GM12878 (cell line): ENCODE data around the gene RCAN1. TPM values are rescaled to one million over a fixed set of nuclear protein-coding genes. Genes with fewer than 3 reads are reported as not detected.

Experiments used
- ATAC-seq: fragments of 200-7000 bp; cut with Tn5 transposase; 3 replicates; pipeline ENCODE4 v1.9.1; 2020; ENCODE audit warnings: mild to moderate bottlenecking, moderate library complexity
- BruUV-seq: library from RNA; stranded (reverse); fragments of 400-500 nt; replicated peaks from 2 replicates; lab custom pipeline; 2021; lab: Mats Ljungman, UMichigan
- CTCF ChIA-PET: fragments of 300-600 bp; sonication (Branson Sonifier 250); formaldehyde crosslinking; extraction: SDS; loops from one replicate; lab custom pipeline; 2021; ENCODE audit warnings: inconsistent platforms; lab: Yijun Ruan, JAX
- POLR2A ChIA-PET: fragments of 350-600 bp; formaldehyde crosslinking; extraction: SDS; loops from one replicate; lab custom pipeline; 2021; ENCODE audit warnings: inconsistent platforms; lab: Charles Lee
- RAD21 ChIA-PET: fragments of 300-600 bp; sonication (Branson Sonifier 250); formaldehyde crosslinking; loops from one replicate; lab custom pipeline; 2023; ENCODE audit warnings: antibody characterized with exemption; ENCODE audit not compliant: unreplicated experiment; lab: Charles Lee
- SMC1A ChIA-PET: fragments of 300-600 bp; sonication (Branson Sonifier 250); formaldehyde crosslinking; loops from one replicate; lab custom pipeline; 2023; ENCODE audit not compliant: unreplicated experiment, uncharacterized antibody; lab: Charles Lee
- DNase-seq: peaks from one replicate; pipeline ENCODE4 v3.0.0-alpha.2; 2011; ENCODE audit warnings: low read depth, low spot score
- FAIRE-seq: peaks from 3 replicates; lab custom pipeline; 2011; peaks lifted over from hg19 to GRCh38; lab: Jason Lieb, UNC
- H2AFZ ChIP-seq: 2 replicates; pipeline ENCODE4 v1.6.0; 2011; ENCODE audit warnings: low read depth, low read length, control low read depth; ENCODE audit not compliant: control insufficient read depth
- H3K27ac ChIP-seq: 2 replicates; pipeline ENCODE4 v1.5.1; 2011; ENCODE audit warnings: control low read depth; ENCODE audit not compliant: control insufficient read depth, insufficient read depth
- H3K27me3 ChIP-seq, 2 experiments: replicated peaks in 1 of 2; 2 replicates each; pipeline versions ENCODE4 v1.6.0 to v1.6.1; 2011; ENCODE audit warnings: low read length in 1 of 2; ENCODE audit not compliant: control insufficient read depth in 2 of 2, insufficient read depth in 2 of 2
- H3K36me3 ChIP-seq, 2 experiments: 2 replicates each; pipeline ENCODE4 v1.5.1; 2011; ENCODE audit warnings: low read length in 1 of 2; ENCODE audit not compliant: control insufficient read depth in 2 of 2, insufficient read depth in 2 of 2
- H3K4me1 ChIP-seq: 2 replicates; pipeline ENCODE4 v1.6.1; 2011; ENCODE audit warnings: mild to moderate bottlenecking, low read length, moderate library complexity, mixed read lengths; ENCODE audit not compliant: control insufficient read depth, insufficient read depth
- H3K4me2 ChIP-seq: 2 replicates; pipeline ENCODE4 v1.6.0; 2011; ENCODE audit warnings: control low read depth; ENCODE audit not compliant: control insufficient read depth, insufficient read depth
- H3K4me3 ChIP-seq: fragments of 200-600 bp; sonication (generic); 2 replicates; pipeline ENCODE4 v1.5.1; 2016
- H3K79me2 ChIP-seq: 2 replicates; pipeline ENCODE4 v1.6.0; 2011; ENCODE audit warnings: low read length; ENCODE audit not compliant: control insufficient read depth, insufficient read depth
- H3K9ac ChIP-seq: 2 replicates; pipeline ENCODE4 v1.8.0; 2011; ENCODE audit warnings: low read length, control low read depth, mixed read lengths; ENCODE audit not compliant: control insufficient read depth, insufficient read depth
- H3K9me3 ChIP-seq: replicated peaks from 3 replicates; pipeline ENCODE4 v1.5.1; 2011; ENCODE audit warnings: mild to moderate bottlenecking, low read length; ENCODE audit not compliant: control insufficient read depth, insufficient read depth
- H4K20me1 ChIP-seq: 2 replicates; pipeline ENCODE4 v1.6.0; 2011; ENCODE audit not compliant: control insufficient read depth, insufficient read depth
- BACH1 ChIP-seq: fragments of 450-650 bp; IDR thresholded peaks from 2 replicates; pipeline ENCODE4 v1.6.1; 2017; ENCODE audit warnings: mild to moderate bottlenecking, borderline replicate concordance
- CBX5 ChIP-seq: sonication (generic); IDR thresholded peaks from 2 replicates; pipeline ENCODE4 v1.6.1; 2016; ENCODE audit warnings: low read depth, moderate library complexity, mild to moderate bottlenecking, inconsistent platforms
- FOXK2 ChIP-seq: fragments of 450-650 bp; IDR thresholded peaks from 2 replicates; pipeline ENCODE4 v1.6.1; 2017; ENCODE audit warnings: mild to moderate bottlenecking, moderate library complexity
- POU2F2 ChIP-seq: IDR thresholded peaks from 3 replicates; pipeline ENCODE4 v1.6.1; 2011; ENCODE audit warnings: low read depth, mild to moderate bottlenecking, low read length, borderline replicate concordance
- RAD21 ChIP-seq: IDR thresholded peaks from 2 replicates; pipeline ENCODE4 v1.6.1; 2011; ENCODE audit warnings: mild to moderate bottlenecking, low read depth, low read length, moderate library complexity; ENCODE audit not compliant: insufficient read depth
- SMARCA5 ChIP-seq: fragments of 450-650 bp; IDR thresholded peaks from 2 replicates; pipeline ENCODE4 v1.6.1; 2017; ENCODE audit warnings: mild to moderate bottlenecking
- SMC3 ChIP-seq: IDR thresholded peaks from 2 replicates; pipeline ENCODE4 v1.6.1; 2011; ENCODE audit warnings: low read length, improper control_type of control experiment, borderline replicate concordance
- WGBS: methylation state at CpG from one replicate; pipeline ENCODE4 v1.1.6; 2016; ENCODE audit warnings: low lambda C conversion rate; ENCODE audit not compliant: insufficient replicate concordance, insufficient coverage; ENCODE audit errors: missing lambda C conversion rate; 5-methylcytosine and 5-hydroxymethylcytosine counted together
- in situ Hi-C: fragments of 300-500 bp; cut with MboI; formaldehyde crosslinking; loops from 9 replicates; pipeline ENCODE4 v1.14.3; 2018; ENCODE audit warnings: mixed read lengths
- intact Hi-C: fragments of 100-400 bp; cut with micrococcal nuclease; formaldehyde crosslinking; loops from one replicate; pipeline ENCODE4 v1.14.2; 2022; ENCODE audit not compliant: unreplicated experiment
- polyA plus RNA-seq, 11 experiments: library from polyadenylated mRNA; depleted of rRNA in 4 of 11; unstranded in 6 of 11; stranded (reverse) in 5 of 11; fragments of >200 nt; fragmentation: Nextera tagmentation in 4 of 11; fragmentation: Illumina TruSeq in 1 of 11; extraction: Ambion mirVana in 4 of 11; extraction: Trizol in 1 of 11; gene quantifications; 1 replicate in 1 of 11; 2 replicates in 10 of 11; pipeline versions ENCODE4 v1.2.1 to v1.2.3, GENCODE V29; 2011 to 2016; ENCODE audit warnings: inconsistent platforms in 2 of 11, missing spikeins in 2 of 11, low read depth in 1 of 11
- total RNA-seq, 4 experiments: library from RNA; depleted of rRNA in 3 of 4; stranded (reverse); fragments of >200 nt in 3 of 4; fragmentation: Illumina TruSeq in 1 of 4; extraction: Trizol in 1 of 4; gene quantifications; 2 replicates each; pipeline versions ENCODE4 v1.2.1 to v1.2.3, GENCODE V29; 2013 to 2021
- TF ChIP-seq, protein P1 (sequence below): fragments of 450-650 bp; IDR thresholded peaks from 2 replicates; pipeline ENCODE4 v1.6.1; 2017; ENCODE audit warnings: mild to moderate bottlenecking, moderate library complexity
- TF ChIP-seq, protein P2 (sequence below), 3 experiments: IDR thresholded peaks in 2 of 3; conservative IDR thresholded peaks in 1 of 3; 2 replicates each; pipeline ENCODE4 v1.5.1; 2011; ENCODE audit warnings: low read depth in 3 of 3, low read length in 3 of 3, mild to moderate bottlenecking in 3 of 3, control low read depth in 2 of 3, moderate library complexity in 2 of 3, inconsistent platforms in 1 of 3, mixed read lengths in 1 of 3; ENCODE audit not compliant: control insufficient read depth in 2 of 3, insufficient read depth in 1 of 3; ENCODE audit errors: extremely low read depth in 1 of 3

Gene RCAN1
- total and polyA plus RNA-seq, 10 of the 15 experiments (the other 5 are each of a cell fraction or from before 2014, with no cell fraction given): 2.8 to 12.9 (median 10.5) TPM

DNA sequence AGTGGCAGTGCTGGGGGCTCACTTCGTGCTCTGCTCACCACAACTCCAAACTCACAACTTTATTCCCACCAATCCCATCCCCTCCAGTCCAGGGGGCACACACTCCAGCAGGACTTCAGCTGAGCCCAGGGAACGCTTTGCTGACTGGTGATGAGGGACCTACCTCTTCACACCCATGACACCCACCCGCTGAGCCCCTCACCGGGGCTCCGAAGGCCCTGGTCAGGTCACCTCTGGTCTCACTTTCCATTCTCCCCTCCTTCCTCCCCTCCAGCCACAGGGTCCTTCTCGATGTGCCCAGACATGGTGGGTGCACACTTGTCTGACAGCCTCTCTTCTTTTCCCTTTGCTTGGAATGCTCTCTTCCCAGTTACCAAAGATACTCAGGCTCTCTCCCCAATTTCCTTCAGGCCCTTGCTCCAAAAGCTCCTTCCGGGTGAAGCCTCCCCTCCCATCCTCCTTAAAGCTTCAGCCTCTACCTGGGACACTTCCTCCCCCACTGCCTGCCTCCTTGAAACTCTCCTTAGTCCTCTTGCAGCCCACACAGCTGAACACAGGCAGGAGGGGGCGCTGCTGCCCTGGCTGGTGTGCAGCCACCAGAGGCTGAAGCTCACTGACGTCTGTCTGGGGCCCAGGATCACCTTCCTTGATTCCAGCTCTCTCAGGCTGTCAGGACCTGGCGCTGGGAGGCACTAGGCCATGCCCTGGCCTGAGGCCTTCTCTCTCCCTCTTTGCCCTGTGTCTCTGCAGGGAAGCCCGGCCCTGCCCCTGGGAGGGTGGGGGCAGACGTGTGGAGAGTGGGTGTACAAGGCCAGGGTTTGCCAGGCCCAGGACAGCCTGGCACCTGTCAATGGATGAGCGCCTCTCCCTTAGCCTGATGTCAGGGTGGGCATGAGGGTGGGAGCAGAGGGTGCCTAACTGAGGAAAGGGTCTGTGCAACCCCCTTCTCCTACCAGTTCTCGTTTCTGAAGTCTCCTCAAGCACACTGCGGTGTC lies 104.5 kb downstream of the RCAN1 start (continued):
- TF ChIP-seq, protein P1, sequence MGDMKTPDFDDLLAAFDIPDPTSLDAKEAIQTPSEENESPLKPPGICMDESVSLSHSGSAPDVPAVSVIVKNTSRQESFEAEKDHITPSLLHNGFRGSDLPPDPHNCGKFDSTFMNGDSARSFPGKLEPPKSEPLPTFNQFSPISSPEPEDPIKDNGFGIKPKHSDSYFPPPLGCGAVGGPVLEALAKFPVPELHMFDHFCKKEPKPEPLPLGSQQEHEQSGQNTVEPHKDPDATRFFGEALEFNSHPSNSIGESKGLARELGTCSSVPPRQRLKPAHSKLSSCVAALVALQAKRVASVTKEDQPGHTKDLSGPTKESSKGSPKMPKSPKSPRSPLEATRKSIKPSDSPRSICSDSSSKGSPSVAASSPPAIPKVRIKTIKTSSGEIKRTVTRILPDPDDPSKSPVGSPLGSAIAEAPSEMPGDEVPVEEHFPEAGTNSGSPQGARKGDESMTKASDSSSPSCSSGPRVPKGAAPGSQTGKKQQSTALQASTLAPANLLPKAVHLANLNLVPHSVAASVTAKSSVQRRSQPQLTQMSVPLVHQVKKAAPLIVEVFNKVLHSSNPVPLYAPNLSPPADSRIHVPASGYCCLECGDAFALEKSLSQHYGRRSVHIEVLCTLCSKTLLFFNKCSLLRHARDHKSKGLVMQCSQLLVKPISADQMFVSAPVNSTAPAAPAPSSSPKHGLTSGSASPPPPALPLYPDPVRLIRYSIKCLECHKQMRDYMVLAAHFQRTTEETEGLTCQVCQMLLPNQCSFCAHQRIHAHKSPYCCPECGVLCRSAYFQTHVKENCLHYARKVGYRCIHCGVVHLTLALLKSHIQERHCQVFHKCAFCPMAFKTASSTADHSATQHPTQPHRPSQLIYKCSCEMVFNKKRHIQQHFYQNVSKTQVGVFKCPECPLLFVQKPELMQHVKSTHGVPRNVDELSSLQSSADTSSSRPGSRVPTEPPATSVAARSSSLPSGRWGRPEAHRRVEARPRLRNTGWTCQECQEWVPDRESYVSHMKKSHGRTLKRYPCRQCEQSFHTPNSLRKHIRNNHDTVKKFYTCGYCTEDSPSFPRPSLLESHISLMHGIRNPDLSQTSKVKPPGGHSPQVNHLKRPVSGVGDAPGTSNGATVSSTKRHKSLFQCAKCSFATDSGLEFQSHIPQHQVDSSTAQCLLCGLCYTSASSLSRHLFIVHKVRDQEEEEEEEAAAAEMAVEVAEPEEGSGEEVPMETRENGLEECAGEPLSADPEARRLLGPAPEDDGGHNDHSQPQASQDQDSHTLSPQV: peak; percentile 48; the same call in 1 of the 2 replicates
- TF ChIP-seq CBX5 (0 out of 2 replicates have a peak, but pooled peaks have one; percentile 25), FOXK2 (no peak), SMARCA5 (peak; percentile 68; the same call in 1 of the 2 replicates), SMC3 (peak; percentile 98), POU2F2 (peak; percentile 47; the same call in 1 of the 3 replicates)

DNA sequence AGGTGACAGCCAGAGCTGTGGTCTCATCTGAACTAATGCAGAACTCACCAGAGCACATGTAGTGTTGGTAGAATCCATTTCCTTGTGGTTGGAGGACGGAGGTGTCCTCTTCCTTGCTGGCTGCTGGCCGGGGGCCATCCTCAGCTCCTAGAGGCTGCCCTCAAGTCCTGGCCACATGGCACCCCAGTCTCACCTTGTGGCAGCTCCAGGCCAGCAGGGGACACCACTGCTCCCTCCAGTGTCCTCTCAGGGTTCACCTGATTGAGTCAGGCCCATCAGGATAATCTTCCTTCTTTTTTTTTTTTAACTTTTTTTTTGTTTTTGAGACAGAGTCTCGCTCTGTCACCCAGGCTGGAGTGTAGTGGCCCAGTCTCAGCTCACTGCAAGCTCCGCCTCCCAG lies 105.8 kb downstream of the RCAN1 start:
- BruUV-seq: no TSS peak
- no peaks in the 10 kb centered on the region for H3K79me2 ChIP-seq
- ATAC-seq: peak; percentile 55

More for the DNA sequence above, 105.8 kb downstream of the RCAN1 start:
- no peak overlapping the region for H3K9ac ChIP-seq
- ChIA-PET CTCF (interaction anchor here (1.0 to 13.6 kb wide), 8 partner anchors 11 to 123 kb away, joined by 3 to 216 read pairs (median 6); no protein-coding TSS in a partner anchor), POLR2A (no interaction called here)
- H3K27me3 ChIP-seq: no peaks in the 10 kb centered on the region
- no peaks in the 10 kb centered on the region for H3K36me3 ChIP-seq
- H3K27ac ChIP-seq: no peak overlapping the region
- FAIRE-seq: no peak
- H2AFZ ChIP-seq: no peak overlapping the region
- no peaks in the 10 kb centered on the region for H3K4me1 ChIP-seq
- TF ChIP-seq, protein P2, sequence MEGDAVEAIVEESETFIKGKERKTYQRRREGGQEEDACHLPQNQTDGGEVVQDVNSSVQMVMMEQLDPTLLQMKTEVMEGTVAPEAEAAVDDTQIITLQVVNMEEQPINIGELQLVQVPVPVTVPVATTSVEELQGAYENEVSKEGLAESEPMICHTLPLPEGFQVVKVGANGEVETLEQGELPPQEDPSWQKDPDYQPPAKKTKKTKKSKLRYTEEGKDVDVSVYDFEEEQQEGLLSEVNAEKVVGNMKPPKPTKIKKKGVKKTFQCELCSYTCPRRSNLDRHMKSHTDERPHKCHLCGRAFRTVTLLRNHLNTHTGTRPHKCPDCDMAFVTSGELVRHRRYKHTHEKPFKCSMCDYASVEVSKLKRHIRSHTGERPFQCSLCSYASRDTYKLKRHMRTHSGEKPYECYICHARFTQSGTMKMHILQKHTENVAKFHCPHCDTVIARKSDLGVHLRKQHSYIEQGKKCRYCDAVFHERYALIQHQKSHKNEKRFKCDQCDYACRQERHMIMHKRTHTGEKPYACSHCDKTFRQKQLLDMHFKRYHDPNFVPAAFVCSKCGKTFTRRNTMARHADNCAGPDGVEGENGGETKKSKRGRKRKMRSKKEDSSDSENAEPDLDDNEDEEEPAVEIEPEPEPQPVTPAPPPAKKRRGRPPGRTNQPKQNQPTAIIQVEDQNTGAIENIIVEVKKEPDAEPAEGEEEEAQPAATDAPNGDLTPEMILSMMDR (IDR thresholded peaks at IDR 0.05 in 2 of 3, conservative IDR thresholded peaks at IDR 0.05 in 1 of 3; ENCODE audit: control insufficient read depth in 2 of 3, extremely low read depth in 1 of 3, insufficient read depth in 1 of 3, low read depth in 3 of 3, low read length in 3 of 3): peak; percentile 28 to 57 (median 38); a peak in 2 of 6 replicates
- TF ChIP-seq BACH1 (no peak), RAD21 (peak; percentile 28; the same call in 1 of the 2 replicates), SMC3 (peak; percentile 51)
- TF ChIP-seq, all 136 proteins: peak for 3
- no peak overlapping the region for H3K4me2 ChIP-seq
- H4K20me1 ChIP-seq: no peaks in the 10 kb centered on the region
- H3K4me3 ChIP-seq: no peak overlapping the region
- ChIA-PET RAD21 (interaction anchor here (1.1 to 6.3 kb wide), 5 partner anchors 73 to 122 kb away, joined by 4 to 59 read pairs (median 9); no protein-coding TSS in a partner anchor), SMC1A (interaction anchor here (0.7 to 3.0 kb wide), 5 partner anchors 17 to 103 kb away, joined by 3 to 9 read pairs (median 4); no protein-coding TSS in a partner anchor)
- no peak for DNase-seq
- intact Hi-C loops: no loop called here
- H3K9me3 ChIP-seq: no peaks in the 10 kb centered on the region
- in situ Hi-C loops: no loop called here
- 54% methylated on average over 4 of the region's 4 CpGs for WGBS
